Endothelial cell of umbilical vein (primary cell): Measurements from ENCODE around the gene MCU.

Experiments
- EZH2 ChIP-seq: IDR thresholded peaks from 2 replicates; pipeline ENCODE4 v1.6.1; 2012; ENCODE audit warnings: borderline replicate concordance, low read depth, mild to moderate bottlenecking, moderate library complexity, low read length, inconsistent platforms; ENCODE audit not compliant: severe bottlenecking
- MAX ChIP-seq: IDR thresholded peaks from 2 replicates; pipeline ENCODE4 v1.6.1; 2011; ENCODE audit not compliant: insufficient read depth, insufficient read length
- MYC ChIP-seq: IDR thresholded peaks from one replicate; pipeline ENCODE4 v1.6.1; 2011; ENCODE audit warnings: mild to moderate bottlenecking, low read depth, low read length
- POLR2A ChIP-seq: IDR thresholded peaks from 2 replicates; pipeline ENCODE4 v1.6.1; 2012; ENCODE audit warnings: low read depth, mild to moderate bottlenecking, control low read depth, low read length
- POLR2AphosphoS5 ChIP-seq: IDR thresholded peaks from 2 replicates; pipeline ENCODE4 v1.6.1; 2012; ENCODE audit warnings: low read depth, mild to moderate bottlenecking, control low read depth, low read length, moderate library complexity; ENCODE audit not compliant: insufficient read depth
- TF ChIP-seq, protein P1 (sequence below), 2 donors: IDR thresholded peaks; 1 replicate in 1 of 2; 2 replicates in 1 of 2; pipeline ENCODE4 v1.5.1; 2011; ENCODE audit warnings: low read length in 2 of 2, mild to moderate bottlenecking in 2 of 2, moderate library complexity in 2 of 2, control low read depth in 1 of 2, inconsistent platforms in 1 of 2, low read depth in 1 of 2; ENCODE audit not compliant: insufficient read depth in 1 of 2; ENCODE audit errors: extremely low read depth in 1 of 2

DNA sequence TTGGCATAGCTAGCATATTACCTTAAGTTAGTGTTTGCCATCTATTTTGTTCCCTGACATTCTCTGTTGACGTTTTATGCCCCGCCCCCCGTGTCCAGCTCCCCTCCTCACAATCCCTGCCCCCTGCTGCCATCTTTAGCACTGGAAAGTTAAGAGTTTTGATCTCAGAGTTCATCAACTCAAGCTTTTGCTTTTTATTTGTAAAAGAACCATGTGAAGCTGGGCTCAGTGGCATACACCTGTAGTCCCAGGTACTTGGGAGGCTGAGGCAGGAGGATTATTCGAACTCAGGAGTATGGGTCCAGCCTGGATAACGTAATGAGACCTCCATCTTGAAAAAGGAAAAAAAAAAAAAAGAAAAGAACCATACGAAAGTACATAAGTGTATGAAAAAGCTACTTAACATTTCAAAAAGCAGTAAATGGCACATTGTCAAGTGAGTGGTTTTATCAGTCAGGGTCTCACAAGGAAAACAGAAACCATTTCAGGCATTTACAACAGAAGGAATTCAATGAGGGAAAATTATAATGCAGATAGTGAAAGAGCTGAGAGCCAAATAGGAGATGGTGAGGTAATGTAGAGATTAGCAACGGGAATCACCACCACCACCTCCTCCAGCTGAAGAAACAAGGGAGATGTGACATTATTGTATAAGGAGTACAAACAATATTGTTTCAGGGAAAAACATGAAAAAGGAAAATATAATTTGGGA, 64.9 kb downstream of the MCU start:
- TF ChIP-seq POLR2A (no peak), EZH2 (no peak), POLR2AphosphoS5 (no peak), MYC (no peak), MAX (no peak)
- TF ChIP-seq, protein P1, sequence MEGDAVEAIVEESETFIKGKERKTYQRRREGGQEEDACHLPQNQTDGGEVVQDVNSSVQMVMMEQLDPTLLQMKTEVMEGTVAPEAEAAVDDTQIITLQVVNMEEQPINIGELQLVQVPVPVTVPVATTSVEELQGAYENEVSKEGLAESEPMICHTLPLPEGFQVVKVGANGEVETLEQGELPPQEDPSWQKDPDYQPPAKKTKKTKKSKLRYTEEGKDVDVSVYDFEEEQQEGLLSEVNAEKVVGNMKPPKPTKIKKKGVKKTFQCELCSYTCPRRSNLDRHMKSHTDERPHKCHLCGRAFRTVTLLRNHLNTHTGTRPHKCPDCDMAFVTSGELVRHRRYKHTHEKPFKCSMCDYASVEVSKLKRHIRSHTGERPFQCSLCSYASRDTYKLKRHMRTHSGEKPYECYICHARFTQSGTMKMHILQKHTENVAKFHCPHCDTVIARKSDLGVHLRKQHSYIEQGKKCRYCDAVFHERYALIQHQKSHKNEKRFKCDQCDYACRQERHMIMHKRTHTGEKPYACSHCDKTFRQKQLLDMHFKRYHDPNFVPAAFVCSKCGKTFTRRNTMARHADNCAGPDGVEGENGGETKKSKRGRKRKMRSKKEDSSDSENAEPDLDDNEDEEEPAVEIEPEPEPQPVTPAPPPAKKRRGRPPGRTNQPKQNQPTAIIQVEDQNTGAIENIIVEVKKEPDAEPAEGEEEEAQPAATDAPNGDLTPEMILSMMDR (IDR thresholded peaks at IDR 0.05; ENCODE audit: extremely low read depth in 1 of 2, insufficient read depth in 1 of 2, low read depth in 1 of 2, low read length in 2 of 2): no peak
